Stimulated activated naive CD4-positive, alpha-beta T cell (primary cell): ENCODE measurements around the gene APOBEC3H.
"Not testable (repeated sequence)": the region's sequence is repeated elsewhere in the genome, so short reads cannot be mapped to it uniquely, and the experiment has no call there.

Experiments
- DNase-seq, 6 experiments: peaks; one replicate each; lab custom pipeline; 2025; lab: John Stamatoyannopoulos, UW

The APOBEC3H gene

DNA sequence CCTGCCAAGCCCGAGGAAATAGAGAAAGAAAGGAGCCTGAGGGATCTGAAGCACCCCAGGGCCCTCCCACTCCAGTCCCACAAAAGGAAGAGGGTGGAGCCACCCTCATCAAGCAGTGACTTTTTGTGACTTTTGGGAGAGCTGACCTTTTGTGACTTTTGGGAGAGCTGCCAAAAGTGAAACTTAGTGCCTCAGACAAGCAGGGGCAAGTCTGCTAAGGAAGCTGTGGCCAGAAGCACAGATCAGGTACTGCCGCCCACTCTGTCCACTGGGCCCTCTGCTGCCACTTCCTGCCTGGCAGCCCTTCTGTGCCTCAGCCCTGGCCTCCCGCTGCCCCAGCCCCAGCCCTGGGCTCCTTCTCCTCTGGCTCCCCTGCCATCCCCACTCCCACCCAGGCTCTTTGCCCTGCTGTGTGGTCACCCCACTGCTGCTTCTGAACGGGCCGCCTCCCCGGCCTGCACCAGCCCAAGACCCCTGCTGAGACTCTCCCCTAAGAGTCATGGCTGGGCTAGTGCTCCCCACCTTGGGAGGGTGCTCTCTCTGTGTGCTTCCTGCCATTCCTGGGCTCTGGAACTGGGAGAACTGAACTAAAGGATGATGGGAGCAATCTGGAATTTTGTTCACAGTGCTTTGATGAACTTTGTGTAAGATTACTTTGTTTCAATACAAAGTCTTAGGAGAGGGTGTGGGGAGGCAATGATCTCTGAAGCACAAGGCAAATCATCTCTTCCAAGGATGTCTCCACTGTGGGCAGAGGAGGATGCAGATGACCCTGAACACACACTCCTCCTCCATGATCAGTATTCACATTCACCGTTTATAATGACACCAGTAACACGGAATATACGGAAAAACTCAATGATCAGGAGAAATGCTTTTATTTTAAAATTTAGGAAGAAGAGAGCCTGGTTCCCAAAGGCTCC lies at the start of gene APOBEC3H:
Gene APOBEC3H, plus strand, starts transcription at position 147 of the 923 bp plus-strand sequence. CDS start 3,035 bp downstream, outside the sequence.
- peak in 2 of 6 experiments; percentile 9 for DNase-seq

- not testable (repeated sequence) for DNase-seq
Measured at GRCh38 chr22:39049486-39049885, 47.6 kb upstream of the APOBEC3H start.

DNA sequence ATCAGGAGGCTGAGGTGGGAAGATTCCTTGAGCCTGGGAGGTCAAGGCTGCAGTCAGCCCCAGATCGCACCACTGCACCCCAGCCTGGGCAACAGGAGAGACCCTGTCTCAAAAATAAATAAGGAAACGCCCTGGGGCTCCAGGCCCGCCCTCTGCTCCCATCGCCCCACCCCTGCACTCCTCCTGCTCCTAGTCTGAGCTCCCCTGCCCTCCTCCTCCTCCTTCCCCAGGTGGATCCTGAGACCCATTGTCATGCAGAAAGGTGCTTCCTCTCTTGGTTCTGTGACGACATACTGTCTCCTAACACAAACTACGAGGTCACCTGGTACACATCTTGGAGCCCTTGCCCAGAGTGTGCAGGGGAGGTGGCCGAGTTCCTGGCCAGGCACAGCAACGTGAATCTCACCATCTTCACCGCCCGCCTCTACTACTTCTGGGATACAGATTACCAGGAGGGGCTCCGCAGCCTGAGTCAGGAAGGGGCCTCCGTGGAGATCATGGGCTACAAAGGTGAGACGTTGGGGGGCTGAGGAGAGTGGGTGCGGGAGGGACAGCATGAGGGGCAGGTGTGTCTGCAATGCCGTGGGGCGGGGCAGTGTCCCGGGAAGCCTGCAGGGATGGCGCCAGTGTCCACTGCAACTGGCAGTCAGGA lies 45.1 kb upstream of the APOBEC3H start:
- DNase-seq, result not testable (repeated sequence)

DNA sequence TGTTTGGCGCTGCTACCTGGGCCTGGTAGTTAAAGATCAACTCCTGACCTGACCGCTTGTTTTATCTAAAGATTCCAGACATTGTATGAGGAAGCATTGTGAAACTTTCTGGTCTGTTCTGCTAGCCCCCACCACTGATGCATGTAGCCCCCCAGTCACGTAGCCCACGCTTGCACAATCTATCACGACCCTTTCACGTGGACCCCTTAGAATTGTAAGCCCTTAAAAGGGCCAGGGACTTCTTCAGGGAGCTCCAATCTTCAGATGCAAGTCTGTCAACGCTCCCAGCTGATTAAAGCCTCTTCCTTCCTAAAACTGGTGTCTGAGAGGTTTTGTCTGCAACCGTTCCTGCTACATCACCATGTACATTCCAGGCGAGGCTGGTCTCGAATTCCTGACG lies 41.4 kb upstream of the APOBEC3H start:
- DNase-seq, result no peak

DNA sequence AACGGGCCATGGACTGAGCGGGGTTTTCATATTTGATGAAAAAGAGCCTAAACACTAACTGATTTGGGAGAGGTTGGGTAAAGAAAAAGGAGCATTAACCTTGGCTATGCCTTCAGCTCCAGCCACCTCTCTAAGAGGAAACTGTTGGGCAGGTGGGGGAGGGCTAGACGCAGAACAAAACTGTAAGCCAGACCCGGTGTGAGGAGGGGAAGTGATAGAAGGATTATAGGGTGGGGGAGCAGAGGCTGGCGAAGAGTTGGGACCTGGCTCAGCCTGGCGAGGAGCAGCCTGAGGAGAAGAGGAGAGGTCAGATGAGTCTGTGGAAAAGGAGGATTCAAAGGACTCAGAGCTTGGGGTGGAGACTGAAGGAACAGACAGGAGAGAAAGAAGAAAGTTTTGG lies 35.8 kb upstream of the APOBEC3H start:
- not testable (repeated sequence) for DNase-seq

- not testable (repeated sequence) for DNase-seq
Measured at GRCh38 chr22:39061951-39062350, 35.1 kb upstream of the APOBEC3H start.

DNA sequence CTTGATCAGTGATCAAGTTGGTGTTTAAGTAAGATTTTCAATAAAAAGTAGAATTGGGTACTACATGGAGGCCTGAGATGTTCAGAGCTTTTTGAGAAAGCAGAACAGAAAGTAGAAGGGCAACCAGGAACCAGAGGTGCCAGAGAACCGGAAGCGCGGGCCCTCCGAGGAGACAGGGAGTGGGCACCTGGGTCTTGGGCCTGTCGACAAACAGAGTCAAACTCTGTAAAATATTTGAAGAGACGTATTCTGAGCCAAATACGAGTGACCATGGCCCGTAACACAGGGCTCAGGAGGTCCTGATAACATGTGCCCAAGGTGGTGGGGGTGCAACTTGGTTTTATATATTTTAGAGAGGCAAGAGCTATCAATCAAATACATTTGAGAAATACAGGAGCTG lies 33.1 kb upstream of the APOBEC3H start:
- DNase-seq, result not testable (repeated sequence)

DNA sequence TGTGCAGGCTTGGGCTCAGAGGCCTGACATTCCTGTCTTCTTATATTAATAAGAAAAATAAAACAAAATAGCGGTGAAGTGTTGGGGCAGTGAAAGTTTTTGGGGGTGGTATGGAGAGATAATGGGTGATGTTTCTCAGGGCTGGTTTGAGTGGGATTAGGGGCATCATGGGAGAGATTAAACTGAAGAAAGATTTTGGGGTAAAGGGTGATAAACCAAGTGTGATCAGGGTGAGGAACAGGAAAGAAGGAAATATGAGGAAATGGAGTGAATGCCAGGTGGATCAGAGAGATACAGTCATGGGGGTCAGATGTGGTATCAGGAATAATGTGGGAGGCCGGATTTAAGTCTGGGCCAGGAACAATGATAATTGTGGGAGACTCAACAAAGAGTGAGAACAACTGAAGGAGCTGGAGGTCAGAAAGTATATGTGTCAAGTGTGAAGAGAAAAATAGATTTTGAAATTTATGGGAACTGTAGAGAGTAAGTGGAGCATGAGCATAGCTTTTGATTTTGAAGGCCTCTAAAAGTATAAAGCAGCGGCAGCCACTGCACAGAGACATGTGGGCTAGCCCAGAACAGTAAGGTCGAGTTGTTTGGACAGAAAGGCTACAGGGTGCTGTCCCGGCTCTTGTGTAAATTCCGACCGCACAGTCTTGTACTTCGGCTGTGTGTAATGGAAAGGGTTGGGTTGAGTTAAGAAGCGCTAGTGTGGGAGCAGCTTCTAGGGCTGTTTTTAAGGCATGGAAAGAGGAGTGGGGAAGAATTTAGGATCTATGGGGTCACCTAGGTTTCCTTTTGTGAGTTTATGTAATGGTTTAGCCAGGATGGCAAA lies 30.4 kb upstream of the APOBEC3H start:
- DNase-seq, result not testable (repeated sequence)

- no peak for DNase-seq
Measured at GRCh38 chr22:39068033-39068785, 28.8 kb upstream of the APOBEC3H start.

- no peak for DNase-seq
Measured at GRCh38 chr22:39070186-39070585, 26.9 kb upstream of the APOBEC3H start.

DNA sequence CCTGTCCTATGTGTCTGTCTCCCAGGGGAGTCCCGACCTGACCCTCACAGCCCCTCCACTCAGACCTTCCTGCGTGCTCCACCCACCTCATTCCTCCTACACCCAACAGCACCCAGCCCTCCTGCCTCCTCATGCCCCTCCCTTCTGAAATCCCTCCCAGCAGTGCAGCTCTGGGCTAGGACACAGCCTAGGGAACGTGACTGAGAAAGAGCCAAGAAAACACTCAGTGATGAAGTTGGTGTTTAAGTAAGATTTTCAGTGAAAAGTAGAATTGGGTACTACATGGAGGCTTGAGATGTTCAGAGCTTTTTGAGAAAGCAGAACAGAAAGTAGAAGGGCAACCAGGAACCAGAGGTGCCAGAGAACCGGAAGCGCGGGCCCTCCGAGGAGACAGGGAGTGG lies 24.5 kb upstream of the APOBEC3H start:
- DNase-seq, result not testable (repeated sequence)

DNA sequence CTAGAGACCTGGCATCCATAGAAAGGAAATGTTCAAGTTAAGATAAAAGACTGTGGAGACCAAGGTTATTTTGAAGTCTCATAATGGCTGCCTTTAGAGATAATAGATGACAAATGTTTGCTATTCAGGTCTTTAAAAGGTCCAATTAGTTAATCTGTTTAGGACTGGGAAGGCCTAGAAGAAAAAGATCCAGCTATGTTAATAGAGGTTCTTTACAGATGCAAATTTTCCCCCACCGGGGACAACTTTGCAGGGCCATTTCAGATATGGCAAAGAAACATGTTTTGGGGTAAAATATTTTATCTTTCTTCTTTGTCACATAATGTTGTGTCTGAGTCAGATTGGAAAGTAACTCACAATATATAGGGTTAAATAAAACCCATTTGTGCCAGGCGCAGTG lies 23.1 kb upstream of the APOBEC3H start:
- no peak for DNase-seq

GRCh38 chr22:39076155-39077025 lies 20.7 kb upstream of the APOBEC3H start:
- DNase-seq, result peak in 1 of 6 experiments; percentile 12

- peak in 5 of 6 experiments; percentile 19 to 46 (median 32) for DNase-seq
Measured at GRCh38 chr22:39077026-39077840, 19.8 kb upstream of the APOBEC3H start, which contains the start of gene APOBEC3G. APOBEC3G (plus strand) TSS chr22:39077275; CDS start chr22:39077362, 87 bp downstream.

GRCh38 chr22:39077912-39078311 lies 19.1 kb upstream of the APOBEC3H start:
- DNase-seq, result not testable (repeated sequence)

DNA sequence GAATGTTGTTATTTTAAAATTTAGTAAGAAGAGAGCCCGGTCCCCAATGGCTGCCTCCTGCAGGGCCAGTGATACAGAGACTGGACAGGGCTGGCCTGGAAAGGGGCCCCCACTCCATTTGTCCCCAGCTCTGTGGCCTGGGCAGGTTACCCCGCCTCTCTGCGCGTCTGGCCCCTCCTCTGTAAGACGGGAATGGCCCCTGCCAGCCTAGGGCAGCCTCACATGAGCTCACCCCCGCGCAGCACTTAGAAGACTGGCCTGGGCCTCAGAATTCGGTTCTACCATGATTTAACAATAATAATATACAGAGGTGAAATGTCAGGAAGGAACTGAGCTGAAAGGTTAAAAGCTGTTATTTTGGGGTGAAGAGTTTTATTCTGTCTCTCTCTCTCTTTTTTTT lies 18.7 kb upstream of the APOBEC3H start:
- DNase-seq, result no peak

DNA sequence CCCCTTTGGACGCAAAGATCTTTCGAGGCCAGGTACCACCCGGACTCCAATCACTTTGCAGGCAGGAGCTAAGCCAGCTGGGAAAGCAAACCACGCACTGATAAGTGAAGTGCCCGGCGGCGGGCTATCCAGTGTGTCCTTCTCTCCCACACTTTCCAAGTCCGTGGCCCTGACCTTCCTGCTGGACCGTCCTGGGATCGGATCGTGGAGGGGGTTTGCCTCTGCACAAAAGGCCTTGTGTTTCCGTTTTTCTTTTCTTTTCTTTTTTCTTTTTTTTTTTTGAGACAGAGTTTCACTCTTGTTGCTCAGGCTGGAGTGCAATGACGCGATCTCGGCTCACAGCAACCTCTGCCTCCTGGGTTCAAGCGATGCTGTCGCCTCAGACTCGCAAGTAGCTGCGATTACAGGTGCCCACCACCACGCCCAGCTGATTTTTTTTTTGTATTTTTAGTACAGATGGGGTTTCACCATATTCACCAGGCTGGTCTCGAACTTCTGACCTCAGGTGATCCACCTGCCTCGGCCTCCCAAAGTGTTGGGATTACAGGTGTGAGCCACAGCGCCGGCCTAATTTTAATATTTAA lies 17.9 kb upstream of the APOBEC3H start:
- DNase-seq, result not testable (repeated sequence)

DNA sequence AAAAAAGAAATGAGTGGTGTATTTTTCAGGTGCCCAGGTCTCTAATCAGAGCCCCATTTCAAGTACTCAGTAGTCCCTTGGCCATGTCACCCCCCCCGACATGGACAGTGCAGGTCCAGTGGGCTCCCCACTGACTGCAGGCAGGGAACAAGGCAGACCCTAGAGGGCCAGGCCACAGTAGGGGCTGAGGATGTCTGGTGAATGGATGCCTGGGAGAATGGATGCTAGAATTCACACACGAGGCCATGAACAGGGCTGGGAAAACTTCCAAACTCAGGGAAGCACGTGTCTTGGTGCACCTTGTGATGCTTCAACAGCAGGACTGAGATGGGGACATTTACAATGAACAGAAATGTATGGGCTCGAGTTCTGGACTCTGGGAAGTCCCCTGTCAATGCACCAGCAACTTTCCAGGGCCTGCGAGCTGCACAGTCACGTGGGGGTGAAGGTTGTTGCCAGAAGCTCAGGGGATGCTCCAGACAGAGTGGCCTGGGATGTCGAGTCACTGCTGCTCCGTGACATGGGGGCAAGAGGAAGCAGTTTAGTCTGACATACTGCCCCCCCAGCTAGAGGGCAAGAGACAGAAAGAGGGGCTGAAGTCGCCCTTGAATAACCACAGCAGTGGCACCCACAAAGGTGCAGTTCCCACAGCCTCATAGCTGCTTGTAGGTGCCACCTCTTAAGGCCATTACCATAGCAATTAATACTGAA lies 16.8 kb upstream of the APOBEC3H start:
- no peak for DNase-seq
